GM19240 (cell line): Measurements from ENCODE around the gene SGK1.
"Not testable (repeated sequence)": the region's sequence is repeated elsewhere in the genome, so short reads cannot be mapped to it uniquely, and the experiment has no call there.

ENCODE experiments used
- DNase-seq: peaks from one replicate; pipeline ENCODE4 v3.0.0; 2011; ENCODE audit warnings: low spot score; ENCODE audit not compliant: insufficient read length

Gene SGK1

DNA sequence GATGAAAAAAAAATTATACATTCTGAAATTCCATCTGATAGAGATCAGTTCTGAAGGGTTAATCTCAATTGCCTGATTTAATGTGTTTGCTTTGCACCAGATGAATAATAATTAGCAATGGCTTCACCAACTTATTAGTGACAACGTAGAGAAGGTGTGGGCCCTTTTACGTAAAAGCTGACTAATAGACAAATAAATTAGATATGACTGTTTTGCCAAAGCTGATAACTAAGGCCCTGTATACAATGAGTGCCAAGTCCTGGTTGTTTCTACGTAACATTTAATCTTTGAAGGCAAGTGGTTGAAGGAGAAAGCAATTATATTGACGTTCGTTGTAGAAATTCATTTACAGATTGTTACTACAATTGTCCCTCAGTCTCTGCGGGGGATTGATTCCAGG lies 10.8 kb downstream of the SGK1 start:
- DNase-seq, result no peak

DNA sequence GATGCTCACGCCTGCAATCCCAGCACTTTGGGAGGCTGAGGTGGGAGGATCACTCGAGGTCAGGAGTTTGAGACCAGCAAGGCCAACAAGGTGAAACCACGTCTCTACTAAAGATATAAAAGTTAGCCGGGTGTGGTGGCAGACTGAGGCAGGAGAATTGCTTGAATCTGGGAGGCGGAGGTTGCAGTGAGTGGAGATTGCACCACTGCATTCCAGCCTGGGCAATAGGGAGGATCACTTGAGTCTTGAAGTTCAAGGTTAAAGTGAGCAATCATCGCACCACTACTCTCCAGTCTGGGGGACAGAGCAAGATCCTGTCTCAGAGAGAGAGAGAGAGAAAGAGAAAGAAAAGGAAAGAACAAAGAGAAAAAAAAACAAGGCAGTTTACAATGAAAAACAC lies 13.5 kb downstream of the SGK1 start:
- DNase-seq, result not testable (repeated sequence)

- no peak for DNase-seq
These were observed 14.0 kb downstream of the SGK1 start for GRCh38 chr6:134303891-134304290.

GRCh38 chr6:134299236-134299635 lies 18.7 kb downstream of the SGK1 start:
- no peak for DNase-seq

- DNase-seq, result no peak
These were observed 21.1 kb downstream of the SGK1 start for GRCh38 chr6:134296762-134297161.

GRCh38 chr6:134295953-134296553 lies 21.9 kb downstream of the SGK1 start:
- DNase-seq, result no peak

DNA sequence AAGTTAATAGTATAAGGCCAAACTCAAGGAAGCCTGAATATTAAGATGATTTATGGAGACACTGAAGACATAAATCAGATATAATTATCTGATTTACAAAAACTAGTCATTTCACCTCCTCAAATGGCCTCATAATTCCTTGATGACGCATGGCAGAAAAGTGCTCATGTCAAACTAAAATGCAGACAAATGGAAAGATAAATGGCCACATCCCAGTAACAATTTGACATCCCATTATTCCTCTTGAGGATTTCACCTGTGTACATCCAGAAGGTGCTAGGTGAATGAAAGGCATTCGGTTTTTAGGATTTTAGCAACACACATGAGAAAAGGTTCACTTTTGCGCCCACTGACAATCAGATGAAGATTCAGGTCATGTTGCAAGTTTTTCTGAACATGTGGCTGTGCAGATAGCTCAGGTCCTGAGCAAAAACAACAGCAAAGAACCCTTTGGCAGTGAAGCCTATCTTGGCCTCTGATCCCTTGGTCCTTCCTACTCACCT lies 24.2 kb downstream of the SGK1 start:
- no peak for DNase-seq

DNA sequence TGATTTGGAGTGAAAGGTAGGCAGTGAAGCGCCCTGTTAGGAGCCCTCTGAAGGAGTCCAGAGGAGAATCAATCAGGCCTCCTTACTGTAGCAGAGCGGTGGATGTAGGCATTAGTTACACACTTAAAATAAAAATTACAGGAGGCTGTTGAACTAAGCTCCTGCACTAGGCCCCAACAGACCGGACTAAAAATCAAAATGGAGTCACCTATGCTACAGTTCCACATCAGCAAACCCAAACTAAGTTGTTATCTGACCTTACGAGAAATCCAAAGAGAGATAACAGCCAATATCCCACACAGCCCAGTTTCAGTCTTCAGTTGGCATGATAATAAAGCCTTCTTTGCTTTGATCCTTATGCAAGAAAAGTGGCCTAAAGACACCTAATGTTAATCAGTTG lies 26.8 kb downstream of the SGK1 start:
- DNase-seq, result no peak

GRCh38 chr6:134289204-134289575 lies 28.7 kb downstream of the SGK1 start:
- no peak for DNase-seq

GRCh38 chr6:134288538-134289203 lies 29.2 kb downstream of the SGK1 start:
- DNase-seq, result no peak

DNA sequence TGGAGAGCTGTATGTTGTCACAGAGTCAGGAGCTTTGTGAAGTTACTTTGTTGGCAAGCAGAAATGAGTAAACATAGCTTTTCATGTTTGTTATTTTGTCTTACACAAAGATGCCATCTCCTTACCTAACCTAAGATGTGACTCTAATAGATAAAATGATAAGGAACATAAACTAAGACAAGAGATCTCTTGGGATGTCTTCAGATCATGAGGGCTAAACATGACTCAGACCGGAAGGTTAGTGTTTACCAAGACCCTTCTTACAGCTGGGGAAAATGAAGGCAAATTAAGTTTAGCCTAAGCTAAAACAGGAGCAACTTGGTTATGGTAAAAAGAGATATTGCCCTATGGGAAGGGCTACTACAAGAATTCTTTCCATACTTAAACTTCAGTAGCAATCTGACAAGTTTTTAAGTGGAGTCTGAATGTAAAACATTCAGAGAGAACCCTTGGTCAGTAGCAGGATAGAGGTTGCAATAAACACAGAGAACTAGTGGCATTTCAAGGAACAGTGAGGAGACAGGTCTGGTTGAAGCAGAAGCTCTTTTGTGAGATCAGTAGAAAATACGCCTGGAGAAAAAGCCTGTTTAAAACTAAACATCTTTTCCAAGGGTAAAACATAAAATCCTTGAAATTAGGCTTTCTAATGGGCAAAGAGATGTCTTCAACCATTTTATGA lies 29.9 kb downstream of the SGK1 start:
- no peak for DNase-seq

DNA sequence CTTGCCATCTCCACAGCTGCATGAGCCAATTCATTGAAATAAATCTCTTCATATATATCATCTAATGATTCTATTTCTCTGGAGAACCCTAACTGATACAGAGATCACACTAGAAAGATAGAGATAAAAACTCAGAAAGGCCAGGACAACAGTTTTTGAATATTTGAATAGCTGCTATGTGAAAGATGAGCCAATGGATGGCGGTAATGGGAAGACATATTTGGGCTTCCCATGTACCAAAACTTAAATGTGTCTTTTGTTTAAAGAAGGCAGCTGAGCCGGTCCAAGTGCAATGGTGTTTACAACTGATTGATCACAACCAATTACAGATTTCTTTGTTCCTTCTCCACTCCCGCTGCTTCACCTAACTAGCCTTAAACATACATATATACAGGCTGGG lies 35.1 kb downstream of the SGK1 start:
- no peak for DNase-seq

GRCh38 chr6:134281388-134281787 lies 36.5 kb downstream of the SGK1 start:
- no peak for DNase-seq

DNA sequence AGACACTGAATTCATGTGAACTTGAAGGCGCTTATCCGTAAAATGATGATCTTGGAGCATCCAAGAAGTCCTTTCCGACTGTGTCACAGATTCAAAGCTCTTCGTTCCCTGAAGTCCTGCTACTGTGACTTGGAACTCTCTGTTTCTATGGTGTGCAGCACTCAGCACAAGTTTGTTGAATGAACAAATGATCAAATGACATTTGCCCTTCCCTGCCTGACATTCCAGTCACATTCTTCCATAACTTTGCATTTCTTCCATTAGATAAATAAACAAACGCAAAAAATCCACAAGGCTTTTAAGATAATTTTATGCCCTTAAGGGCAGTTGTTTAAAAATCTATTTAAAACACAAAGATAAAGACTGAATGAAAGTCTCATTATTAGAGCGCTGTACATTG lies 39.9 kb downstream of the SGK1 start:
- DNase-seq, result no peak

GRCh38 chr6:134276891-134277377 lies 41.0 kb downstream of the SGK1 start:
- not testable (repeated sequence) for DNase-seq

DNA sequence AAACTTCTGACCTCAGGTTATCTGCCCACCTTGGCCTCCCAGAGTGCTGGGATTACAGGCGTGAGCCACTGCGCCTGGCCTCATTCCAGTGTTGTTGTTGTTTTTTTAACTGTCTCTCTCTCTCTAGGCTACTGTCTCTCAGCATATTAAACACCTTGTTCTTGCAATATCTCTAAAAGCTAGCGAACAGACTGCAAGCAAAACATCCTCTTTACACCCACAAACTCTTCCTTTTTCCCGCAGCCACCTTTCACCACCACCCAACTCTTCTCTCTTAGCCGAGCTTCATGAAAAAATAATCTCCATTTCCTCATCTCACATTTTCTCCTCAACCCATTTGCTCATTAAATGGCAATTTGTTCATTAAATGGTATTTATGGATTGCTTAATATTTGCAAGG lies 45.5 kb downstream of the SGK1 start:
- DNase-seq, result no peak

DNA sequence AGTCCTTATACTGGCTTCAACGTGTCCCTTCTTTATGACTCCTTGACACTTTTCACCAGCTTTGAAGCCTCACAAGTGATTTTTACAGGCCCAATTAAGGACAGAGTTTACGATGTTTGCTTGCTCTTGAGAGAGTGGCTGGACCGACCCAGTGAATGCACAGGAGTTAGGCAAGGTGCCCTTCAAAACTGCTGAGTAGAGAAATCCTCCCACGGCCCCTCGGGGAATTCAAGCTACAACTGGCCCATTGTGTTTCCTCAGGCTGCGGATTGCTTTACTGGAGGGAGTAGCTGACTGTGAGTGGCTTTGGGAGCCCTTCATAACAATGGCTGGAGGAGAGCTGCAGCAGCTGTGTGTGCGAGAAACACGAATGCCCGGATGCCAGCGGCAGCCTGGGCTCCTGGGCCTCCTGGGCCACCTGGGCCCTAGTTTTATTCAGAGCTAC lies 50.0 kb downstream of the SGK1 start:
- no peak for DNase-seq

DNA sequence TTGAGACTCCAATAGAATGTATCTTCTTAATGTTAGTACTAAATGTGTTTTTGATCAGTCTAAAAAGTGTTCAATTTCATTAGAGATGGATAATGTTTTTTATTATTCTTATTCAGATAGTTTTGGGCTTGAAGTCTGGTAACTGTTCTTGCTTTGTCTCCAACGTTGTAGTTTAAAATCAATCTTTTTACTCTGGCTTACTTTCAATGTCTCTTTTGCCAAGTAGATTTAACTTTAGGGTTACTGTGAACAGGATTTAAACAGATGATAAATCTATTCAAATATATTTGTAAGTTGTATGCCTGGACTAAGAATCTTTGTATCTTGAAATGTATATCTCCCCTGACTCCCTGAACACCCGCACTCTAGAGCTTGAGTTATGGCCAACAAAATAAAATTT lies 51.1 kb downstream of the SGK1 start:
- DNase-seq, result no peak

- no peak for DNase-seq
These were observed 56.1 kb downstream of the SGK1 start for GRCh38 chr6:134261766-134262165.

DNA sequence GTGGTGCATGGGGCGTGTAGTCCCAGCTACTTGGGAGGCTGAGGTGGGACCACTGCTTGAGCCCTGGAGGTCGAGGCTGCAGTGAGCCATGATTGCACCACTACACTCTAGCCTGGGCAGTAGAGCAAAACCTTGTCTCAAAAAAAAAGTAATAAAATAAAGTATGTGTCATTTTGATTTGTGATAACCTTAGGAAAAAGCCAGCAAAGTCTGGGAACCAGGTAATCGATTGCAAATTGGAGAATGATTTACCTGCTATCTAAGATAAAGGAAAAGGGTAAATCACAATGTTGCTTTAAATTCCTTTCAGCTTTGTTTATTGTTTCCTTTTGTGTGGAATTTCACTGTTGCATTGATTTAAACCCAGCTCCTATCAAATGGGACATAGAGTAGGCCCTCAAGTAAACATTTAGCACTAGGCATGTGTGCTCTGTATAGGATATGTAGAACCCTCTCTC lies 59.0 kb downstream of the SGK1 start:
- no peak for DNase-seq

- DNase-seq, result no peak
These were observed 60.4 kb downstream of the SGK1 start for GRCh38 chr6:134257516-134257915.

- DNase-seq, result no peak
These were observed 61.0 kb downstream of the SGK1 start for GRCh38 chr6:134256862-134257261.
